ENCODE results near the gene RRP12.

The RRP12 gene

DNA sequence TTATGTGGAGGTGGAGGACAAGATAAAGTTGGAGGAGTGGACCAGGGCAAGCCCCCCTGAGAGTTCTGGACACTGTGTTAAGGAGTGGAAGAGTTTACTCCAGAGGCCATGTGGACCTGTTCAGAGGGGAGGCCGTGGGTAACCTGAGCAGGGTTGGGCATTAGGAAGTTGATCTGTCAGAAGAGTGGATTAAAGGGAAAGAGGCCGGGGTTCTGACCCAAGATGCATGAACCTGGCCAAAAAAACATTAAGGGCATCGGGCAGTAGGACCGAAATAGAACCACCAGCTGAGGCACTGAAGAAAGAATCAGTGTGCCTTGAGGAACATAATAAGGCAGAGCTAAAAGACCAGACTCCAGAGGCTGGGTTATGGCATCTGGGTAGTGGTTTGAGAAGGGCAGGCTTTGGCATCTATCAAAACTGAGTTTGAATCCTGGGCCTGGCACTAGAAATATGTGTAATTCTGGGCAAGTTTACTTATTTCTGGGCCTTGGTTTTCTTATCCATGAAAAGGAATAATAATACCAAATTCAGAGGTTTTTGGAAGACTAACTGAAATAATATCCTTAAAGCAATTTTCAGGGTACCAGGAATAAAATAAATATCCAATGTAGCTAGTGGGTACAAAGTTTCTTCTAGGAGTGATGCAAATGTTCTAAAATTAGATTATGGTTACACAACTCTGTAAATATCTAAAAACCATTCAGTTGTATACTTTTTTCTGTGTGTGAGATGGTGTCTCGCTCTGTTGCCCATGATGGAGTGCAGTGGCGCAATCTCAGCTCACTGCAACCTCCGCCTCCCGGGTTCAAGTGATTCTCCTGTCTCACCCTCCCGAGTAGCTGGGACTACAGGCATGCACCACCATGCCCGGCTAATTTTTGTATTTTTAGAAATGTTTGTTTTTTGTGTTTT, 93.0 kb downstream of the RRP12 start:
- Histone ChIP-seq H3K4me1 (ENCODE audit: control insufficient read depth, insufficient read depth, low read length) (no peaks in the 10 kb centered on the region), H3K36me3 (ENCODE audit: control insufficient read depth, insufficient read depth, low read length) (no peaks in the 10 kb centered on the region), H3K27ac (ENCODE audit: low read depth, low read length) (no peak overlapping the region), H3K9me3 (ENCODE audit: control insufficient read depth, insufficient read depth, low read length) (no peaks in the 10 kb centered on the region), H3K27me3 (ENCODE audit: control insufficient read depth, insufficient read depth, low read length) (no peaks in the 10 kb centered on the region), H3K9ac (ENCODE audit: low read depth, low read length) (no peak overlapping the region), H3K4me3 (ENCODE audit: low read depth, low read length) (no peak overlapping the region)

- Histone ChIP-seq H3K9ac (ENCODE audit: low read depth, low read length) (no peak overlapping the region), H3K27ac (ENCODE audit: low read depth, low read length) (no peak overlapping the region), H3K27me3 (ENCODE audit: control insufficient read depth, insufficient read depth, low read length) (no peaks in the 10 kb centered on the region), H3K36me3 (ENCODE audit: control insufficient read depth, insufficient read depth, low read length) (no peaks in the 10 kb centered on the region), H3K4me1 (ENCODE audit: control insufficient read depth, insufficient read depth, low read length) (no peaks in the 10 kb centered on the region), H3K9me3 (ENCODE audit: control insufficient read depth, insufficient read depth, low read length) (no peaks in the 10 kb centered on the region), H3K4me3 (ENCODE audit: low read depth, low read length) (no peak overlapping the region)
Measured at GRCh38 chr10:97307441-97307840, 93.7 kb downstream of the RRP12 start.
